Activated naive CD4-positive, alpha-beta T cell (primary cell): ENCODE results near the gene GSTA2.
"Not testable (repeated sequence)": the region's sequence is repeated elsewhere in the genome, so short reads cannot be mapped to it uniquely, and the experiment has no call there.

Experiments
- DNase-seq, 4 experiments: peaks; one replicate each; lab custom pipeline; 2025; lab: John Stamatoyannopoulos, UW

The GSTA2 gene

GRCh38 chr6:52760105-52760765 lies 3.0 kb downstream of the GSTA2 start:
- no peak for DNase-seq

GRCh38 chr6:52759085-52759484 lies 4.2 kb downstream of the GSTA2 start:
- no peak for DNase-seq

- DNase-seq = not testable (repeated sequence)
Observed at GRCh38 chr6:52757651-52758338, 5.5 kb downstream of the GSTA2 start.

GRCh38 chr6:52754443-52754842 lies 8.8 kb downstream of the GSTA2 start:
- no peak for DNase-seq

GRCh38 chr6:52753137-52753536 lies 10.1 kb downstream of the GSTA2 start:
- not testable (repeated sequence) for DNase-seq

- no peak for DNase-seq
Observed at GRCh38 chr6:52752310-52752709, 11.0 kb downstream of the GSTA2 start.

GRCh38 chr6:52749556-52750152 lies 13.6 kb downstream of the GSTA2 start:
- DNase-seq = no peak

- not testable (repeated sequence) for DNase-seq
Observed at GRCh38 chr6:52747301-52747700, 16.0 kb downstream of the GSTA2 start.

- DNase-seq = no peak
Observed at GRCh38 chr6:52746213-52746612, 17.1 kb downstream of the GSTA2 start.

GRCh38 chr6:52745764-52746201 lies 17.5 kb downstream of the GSTA2 start:
- no peak for DNase-seq

- no peak for DNase-seq
Observed at GRCh38 chr6:52741872-52742271, 21.4 kb downstream of the GSTA2 start.

- DNase-seq = no peak
Observed at GRCh38 chr6:52739627-52740026, 23.6 kb downstream of the GSTA2 start.

- no peak for DNase-seq
Observed at GRCh38 chr6:52739134-52739533, 24.1 kb downstream of the GSTA2 start.

- DNase-seq = no peak
Observed at GRCh38 chr6:52736145-52736544, 27.1 kb downstream of the GSTA2 start.

GRCh38 chr6:52735071-52735470 lies 28.2 kb downstream of the GSTA2 start:
- no peak for DNase-seq

- DNase-seq = no peak
Observed at GRCh38 chr6:52734072-52734471, 29.2 kb downstream of the GSTA2 start.

GRCh38 chr6:52733172-52733571 lies 30.1 kb downstream of the GSTA2 start:
- DNase-seq = no peak

- no peak for DNase-seq
Observed at GRCh38 chr6:52731719-52732118, 31.6 kb downstream of the GSTA2 start.

- no peak for DNase-seq
Observed at GRCh38 chr6:52729576-52729975, 33.7 kb downstream of the GSTA2 start.

GRCh38 chr6:52728394-52728793 lies 34.9 kb downstream of the GSTA2 start:
- DNase-seq = no peak

GRCh38 chr6:52727908-52728307 lies 35.4 kb downstream of the GSTA2 start:
- no peak for DNase-seq

GRCh38 chr6:52726741-52727535 lies 36.3 kb downstream of the GSTA2 start:
- no peak for DNase-seq

GRCh38 chr6:52726193-52726542 lies 37.1 kb downstream of the GSTA2 start:
- no peak for DNase-seq
